NB4 (cell line): ENCODE data around the gene LGALS9.

Source experiments
- POLR2A ChIP-seq: IDR thresholded peaks from 2 replicates; pipeline ENCODE4 v1.6.1; 2011; ENCODE audit warnings: mild to moderate bottlenecking; ENCODE audit not compliant: insufficient read length; ENCODE audit errors: extremely low read depth
- TF ChIP-seq, protein P1 (sequence below): IDR thresholded peaks from one replicate; pipeline ENCODE4 v1.5.1; 2012; ENCODE audit warnings: low read depth, low read length

DNA sequence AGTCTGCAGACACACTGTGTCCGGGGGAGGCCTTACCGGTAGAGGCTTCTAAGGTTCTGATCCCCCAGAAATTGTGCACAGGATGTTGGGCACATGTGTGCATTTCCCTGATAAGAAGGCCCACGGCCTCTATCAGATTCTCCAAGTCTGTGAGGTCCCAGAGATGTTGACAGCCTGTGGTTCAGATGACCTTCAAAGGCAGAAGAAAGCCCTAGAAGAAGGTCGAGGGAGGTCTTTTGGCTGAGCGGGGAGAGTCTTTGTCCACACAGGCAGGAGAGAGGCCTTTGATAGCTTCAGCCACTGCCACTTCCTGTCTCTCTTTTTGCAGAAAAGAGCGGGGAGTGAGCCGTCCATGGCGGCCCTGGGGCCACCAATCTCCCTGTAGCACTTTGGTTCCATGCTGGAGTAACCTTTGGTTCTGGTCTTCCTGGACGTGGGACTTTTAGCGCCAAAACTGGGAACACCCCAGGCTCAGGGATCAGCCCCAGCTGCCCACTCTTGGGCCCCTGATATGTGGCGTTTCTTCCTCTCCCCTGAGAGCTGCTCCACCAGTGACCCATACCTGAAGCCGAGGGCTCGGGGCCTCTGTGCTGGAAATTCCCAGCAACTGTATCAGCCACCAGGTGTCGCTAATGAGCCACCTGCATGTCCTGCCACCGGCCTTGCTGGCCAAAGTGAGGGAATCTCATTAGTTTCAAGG, 28.1 kb upstream of the LGALS9 start:
- TF ChIP-seq POLR2A = no peak
- TF ChIP-seq, protein P1, sequence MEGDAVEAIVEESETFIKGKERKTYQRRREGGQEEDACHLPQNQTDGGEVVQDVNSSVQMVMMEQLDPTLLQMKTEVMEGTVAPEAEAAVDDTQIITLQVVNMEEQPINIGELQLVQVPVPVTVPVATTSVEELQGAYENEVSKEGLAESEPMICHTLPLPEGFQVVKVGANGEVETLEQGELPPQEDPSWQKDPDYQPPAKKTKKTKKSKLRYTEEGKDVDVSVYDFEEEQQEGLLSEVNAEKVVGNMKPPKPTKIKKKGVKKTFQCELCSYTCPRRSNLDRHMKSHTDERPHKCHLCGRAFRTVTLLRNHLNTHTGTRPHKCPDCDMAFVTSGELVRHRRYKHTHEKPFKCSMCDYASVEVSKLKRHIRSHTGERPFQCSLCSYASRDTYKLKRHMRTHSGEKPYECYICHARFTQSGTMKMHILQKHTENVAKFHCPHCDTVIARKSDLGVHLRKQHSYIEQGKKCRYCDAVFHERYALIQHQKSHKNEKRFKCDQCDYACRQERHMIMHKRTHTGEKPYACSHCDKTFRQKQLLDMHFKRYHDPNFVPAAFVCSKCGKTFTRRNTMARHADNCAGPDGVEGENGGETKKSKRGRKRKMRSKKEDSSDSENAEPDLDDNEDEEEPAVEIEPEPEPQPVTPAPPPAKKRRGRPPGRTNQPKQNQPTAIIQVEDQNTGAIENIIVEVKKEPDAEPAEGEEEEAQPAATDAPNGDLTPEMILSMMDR = peak; percentile 97
